Activated CD4-positive, CD25-positive, alpha-beta regulatory T cell (primary cell): ENCODE measurements around the gene CTBP1.
A peak's percentile ranks its signal among the peaks of the same experiment; 100 is the strongest.

Experiments
- DNase-seq, 4 experiments: peaks; one replicate each; lab custom pipeline; 2025; lab: John Stamatoyannopoulos, UW

Gene CTBP1

GRCh38 chr4:1175635-1176229 lies 73.2 kb downstream of the CTBP1 start:
- no peak for DNase-seq

- DNase-seq: no peak
Observed at GRCh38 chr4:1174941-1175634, 73.8 kb downstream of the CTBP1 start.

- no peak for DNase-seq
Observed at GRCh38 chr4:1172971-1173757, 75.8 kb downstream of the CTBP1 start.

- DNase-seq: no peak
Observed at GRCh38 chr4:1172228-1172851, 76.6 kb downstream of the CTBP1 start, which contains the start of gene SPON2. Gene SPON2 (minus strand): TSS chr4:1172583.

- peak in 2 of 4 experiments; percentile 36 to 38 for DNase-seq
Observed at GRCh38 chr4:1171311-1172227, 77.4 kb downstream of the CTBP1 start.

- no peak for DNase-seq
Observed at GRCh38 chr4:1170976-1171310, 78.0 kb downstream of the CTBP1 start.

GRCh38 chr4:1170156-1170975 lies 78.6 kb downstream of the CTBP1 start:
- DNase-seq: no peak

- DNase-seq: no peak
Observed at GRCh38 chr4:1169691-1170096, 79.2 kb downstream of the CTBP1 start.

- no peak for DNase-seq
Observed at GRCh38 chr4:1169171-1169671, 79.7 kb downstream of the CTBP1 start.

- DNase-seq: no peak
Observed at GRCh38 chr4:1168191-1169101, 80.5 kb downstream of the CTBP1 start.

GRCh38 chr4:1167244-1167949 lies 81.5 kb downstream of the CTBP1 start:
- peak; percentile 64 to 76 (median 74) for DNase-seq

GRCh38 chr4:1166509-1167243 lies 82.3 kb downstream of the CTBP1 start:
- DNase-seq: no peak

- no peak for DNase-seq
Observed at GRCh38 chr4:1164956-1165545, 83.9 kb downstream of the CTBP1 start.

GRCh38 chr4:1164444-1164843 lies 84.5 kb downstream of the CTBP1 start:
- DNase-seq: no peak

GRCh38 chr4:1164040-1164439 lies 84.9 kb downstream of the CTBP1 start:
- DNase-seq: no peak
